K562 (cell line): ENCODE data around the gene CBX2. TPM values are rescaled to one million over a fixed set of nuclear protein-coding genes. Genes with fewer than 3 reads are reported as not detected.

Source experiments
- COPS2 ChIP-seq: fragments of 450-650 bp; conservative IDR thresholded peaks from 2 replicates; pipeline ENCODE4 v1.6.1; 2016; ENCODE audit warnings: mild to moderate bottlenecking, moderate library complexity
- MCM5 ChIP-seq: fragments of 450-650 bp; IDR thresholded peaks from 2 replicates; pipeline ENCODE4 v1.6.1; 2016; ENCODE audit warnings: low read depth
- polyA plus RNA-seq, 8 experiments: library from polyadenylated mRNA; depleted of rRNA in 4 of 8; stranded (reverse) in 5 of 8; unstranded in 3 of 8; fragments of >200 nt; fragmentation: Nextera tagmentation in 2 of 8; fragmentation: Illumina TruSeq in 1 of 8; extraction: Ambion mirVana in 2 of 8; extraction: Trizol in 1 of 8; gene quantifications; 2 replicates each; pipeline versions ENCODE4 v1.2.1 to v1.2.3, GENCODE V29; 2011 to 2014; ENCODE audit warnings: inconsistent platforms in 1 of 8, missing spikeins in 1 of 8
- total RNA-seq, 7 experiments: library from RNA; depleted of rRNA in 6 of 7; stranded (reverse); fragments of >200 nt in 6 of 7; fragmentation: Illumina TruSeq in 2 of 7; extraction: Trizol in 2 of 7; gene quantifications; 2 replicates each; pipeline versions ENCODE4 v1.2.1 to v1.2.3, GENCODE V29; 2011 to 2021; ENCODE audit warnings: low replicate concordance in 1 of 7
- TF ChIP-seq, protein P1 (sequence below): fragments of 450-650 bp; IDR thresholded peaks from 2 replicates; pipeline ENCODE4 v1.6.1; 2016; ENCODE audit warnings: mild to moderate bottlenecking, moderate library complexity
- TF ChIP-seq, protein P2 (sequence below): fragments of 250-450 bp; sonication (Bioruptor Pico); IDR thresholded peaks from 2 replicates; pipeline ENCODE4 v1.5.0; 2021
- TF ChIP-seq, protein P3 (sequence below), 2 experiments: fragments of 450-650 bp; IDR thresholded peaks; 2 replicates each; pipeline ENCODE4 v1.6.1; 2016; ENCODE audit warnings: mild to moderate bottlenecking in 2 of 2, borderline replicate concordance in 1 of 2, low read depth in 1 of 2, moderate library complexity in 1 of 2

The CBX2 gene
- total and polyA plus RNA-seq, 9 of the 15 experiments (the other 6 are each of a cell fraction or from before 2014, with no cell fraction given) = 0.66 to 26.9 (median 13.9) TPM

DNA sequence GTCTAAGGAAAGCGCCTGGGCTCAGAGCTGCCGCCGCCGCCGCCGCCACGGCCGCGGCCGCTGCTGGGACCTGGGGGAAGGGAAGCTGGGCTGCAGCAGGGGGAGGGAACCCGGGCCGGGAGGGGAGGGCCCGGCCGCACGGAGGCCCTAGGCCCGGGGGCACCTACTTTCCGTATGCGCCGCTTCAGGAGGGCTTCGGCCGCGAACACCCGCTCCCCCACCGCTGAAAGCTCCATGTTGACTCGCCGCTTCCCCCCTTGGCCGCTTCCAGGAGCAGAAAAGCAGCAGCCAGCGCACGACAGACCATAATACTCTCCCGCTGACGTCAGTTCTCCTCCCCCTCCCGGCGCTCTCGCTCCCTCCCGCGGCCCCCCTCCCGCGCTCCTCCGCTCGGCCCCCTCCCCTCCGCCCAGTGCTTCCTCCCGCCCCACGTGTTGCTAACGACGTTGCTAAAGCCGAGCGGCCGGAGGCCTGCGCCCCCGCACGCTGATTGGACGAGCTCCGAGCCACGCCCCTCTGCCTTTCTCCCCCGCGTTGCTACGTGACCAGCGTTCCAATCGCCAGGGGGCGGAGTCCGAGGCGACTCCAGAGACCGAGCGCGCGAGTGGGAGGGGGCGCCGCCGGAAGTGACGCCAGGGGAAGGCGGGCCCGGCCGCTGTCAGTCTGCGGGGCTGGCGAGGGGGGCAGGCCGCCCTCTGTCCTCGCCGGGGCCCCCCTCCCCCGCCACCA is 19.0 kb downstream of the CBX2 start, which contains the start of gene CBX8 (continued):
- TF ChIP-seq, protein P1, sequence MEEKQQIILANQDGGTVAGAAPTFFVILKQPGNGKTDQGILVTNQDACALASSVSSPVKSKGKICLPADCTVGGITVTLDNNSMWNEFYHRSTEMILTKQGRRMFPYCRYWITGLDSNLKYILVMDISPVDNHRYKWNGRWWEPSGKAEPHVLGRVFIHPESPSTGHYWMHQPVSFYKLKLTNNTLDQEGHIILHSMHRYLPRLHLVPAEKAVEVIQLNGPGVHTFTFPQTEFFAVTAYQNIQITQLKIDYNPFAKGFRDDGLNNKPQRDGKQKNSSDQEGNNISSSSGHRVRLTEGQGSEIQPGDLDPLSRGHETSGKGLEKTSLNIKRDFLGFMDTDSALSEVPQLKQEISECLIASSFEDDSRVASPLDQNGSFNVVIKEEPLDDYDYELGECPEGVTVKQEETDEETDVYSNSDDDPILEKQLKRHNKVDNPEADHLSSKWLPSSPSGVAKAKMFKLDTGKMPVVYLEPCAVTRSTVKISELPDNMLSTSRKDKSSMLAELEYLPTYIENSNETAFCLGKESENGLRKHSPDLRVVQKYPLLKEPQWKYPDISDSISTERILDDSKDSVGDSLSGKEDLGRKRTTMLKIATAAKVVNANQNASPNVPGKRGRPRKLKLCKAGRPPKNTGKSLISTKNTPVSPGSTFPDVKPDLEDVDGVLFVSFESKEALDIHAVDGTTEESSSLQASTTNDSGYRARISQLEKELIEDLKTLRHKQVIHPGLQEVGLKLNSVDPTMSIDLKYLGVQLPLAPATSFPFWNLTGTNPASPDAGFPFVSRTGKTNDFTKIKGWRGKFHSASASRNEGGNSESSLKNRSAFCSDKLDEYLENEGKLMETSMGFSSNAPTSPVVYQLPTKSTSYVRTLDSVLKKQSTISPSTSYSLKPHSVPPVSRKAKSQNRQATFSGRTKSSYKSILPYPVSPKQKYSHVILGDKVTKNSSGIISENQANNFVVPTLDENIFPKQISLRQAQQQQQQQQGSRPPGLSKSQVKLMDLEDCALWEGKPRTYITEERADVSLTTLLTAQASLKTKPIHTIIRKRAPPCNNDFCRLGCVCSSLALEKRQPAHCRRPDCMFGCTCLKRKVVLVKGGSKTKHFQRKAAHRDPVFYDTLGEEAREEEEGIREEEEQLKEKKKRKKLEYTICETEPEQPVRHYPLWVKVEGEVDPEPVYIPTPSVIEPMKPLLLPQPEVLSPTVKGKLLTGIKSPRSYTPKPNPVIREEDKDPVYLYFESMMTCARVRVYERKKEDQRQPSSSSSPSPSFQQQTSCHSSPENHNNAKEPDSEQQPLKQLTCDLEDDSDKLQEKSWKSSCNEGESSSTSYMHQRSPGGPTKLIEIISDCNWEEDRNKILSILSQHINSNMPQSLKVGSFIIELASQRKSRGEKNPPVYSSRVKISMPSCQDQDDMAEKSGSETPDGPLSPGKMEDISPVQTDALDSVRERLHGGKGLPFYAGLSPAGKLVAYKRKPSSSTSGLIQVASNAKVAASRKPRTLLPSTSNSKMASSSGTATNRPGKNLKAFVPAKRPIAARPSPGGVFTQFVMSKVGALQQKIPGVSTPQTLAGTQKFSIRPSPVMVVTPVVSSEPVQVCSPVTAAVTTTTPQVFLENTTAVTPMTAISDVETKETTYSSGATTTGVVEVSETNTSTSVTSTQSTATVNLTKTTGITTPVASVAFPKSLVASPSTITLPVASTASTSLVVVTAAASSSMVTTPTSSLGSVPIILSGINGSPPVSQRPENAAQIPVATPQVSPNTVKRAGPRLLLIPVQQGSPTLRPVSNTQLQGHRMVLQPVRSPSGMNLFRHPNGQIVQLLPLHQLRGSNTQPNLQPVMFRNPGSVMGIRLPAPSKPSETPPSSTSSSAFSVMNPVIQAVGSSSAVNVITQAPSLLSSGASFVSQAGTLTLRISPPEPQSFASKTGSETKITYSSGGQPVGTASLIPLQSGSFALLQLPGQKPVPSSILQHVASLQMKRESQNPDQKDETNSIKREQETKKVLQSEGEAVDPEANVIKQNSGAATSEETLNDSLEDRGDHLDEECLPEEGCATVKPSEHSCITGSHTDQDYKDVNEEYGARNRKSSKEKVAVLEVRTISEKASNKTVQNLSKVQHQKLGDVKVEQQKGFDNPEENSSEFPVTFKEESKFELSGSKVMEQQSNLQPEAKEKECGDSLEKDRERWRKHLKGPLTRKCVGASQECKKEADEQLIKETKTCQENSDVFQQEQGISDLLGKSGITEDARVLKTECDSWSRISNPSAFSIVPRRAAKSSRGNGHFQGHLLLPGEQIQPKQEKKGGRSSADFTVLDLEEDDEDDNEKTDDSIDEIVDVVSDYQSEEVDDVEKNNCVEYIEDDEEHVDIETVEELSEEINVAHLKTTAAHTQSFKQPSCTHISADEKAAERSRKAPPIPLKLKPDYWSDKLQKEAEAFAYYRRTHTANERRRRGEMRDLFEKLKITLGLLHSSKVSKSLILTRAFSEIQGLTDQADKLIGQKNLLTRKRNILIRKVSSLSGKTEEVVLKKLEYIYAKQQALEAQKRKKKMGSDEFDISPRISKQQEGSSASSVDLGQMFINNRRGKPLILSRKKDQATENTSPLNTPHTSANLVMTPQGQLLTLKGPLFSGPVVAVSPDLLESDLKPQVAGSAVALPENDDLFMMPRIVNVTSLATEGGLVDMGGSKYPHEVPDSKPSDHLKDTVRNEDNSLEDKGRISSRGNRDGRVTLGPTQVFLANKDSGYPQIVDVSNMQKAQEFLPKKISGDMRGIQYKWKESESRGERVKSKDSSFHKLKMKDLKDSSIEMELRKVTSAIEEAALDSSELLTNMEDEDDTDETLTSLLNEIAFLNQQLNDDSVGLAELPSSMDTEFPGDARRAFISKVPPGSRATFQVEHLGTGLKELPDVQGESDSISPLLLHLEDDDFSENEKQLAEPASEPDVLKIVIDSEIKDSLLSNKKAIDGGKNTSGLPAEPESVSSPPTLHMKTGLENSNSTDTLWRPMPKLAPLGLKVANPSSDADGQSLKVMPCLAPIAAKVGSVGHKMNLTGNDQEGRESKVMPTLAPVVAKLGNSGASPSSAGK = no peak
- TF ChIP-seq MCM5 (no peak), COPS2 (no peak)
- TF ChIP-seq, protein P2, sequence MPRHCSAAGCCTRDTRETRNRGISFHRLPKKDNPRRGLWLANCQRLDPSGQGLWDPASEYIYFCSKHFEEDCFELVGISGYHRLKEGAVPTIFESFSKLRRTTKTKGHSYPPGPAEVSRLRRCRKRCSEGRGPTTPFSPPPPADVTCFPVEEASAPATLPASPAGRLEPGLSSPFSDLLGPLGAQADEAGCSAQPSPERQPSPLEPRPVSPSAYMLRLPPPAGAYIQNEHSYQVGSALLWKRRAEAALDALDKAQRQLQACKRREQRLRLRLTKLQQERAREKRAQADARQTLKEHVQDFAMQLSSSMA (CRISPR knock-in tag) = no peak
- TF ChIP-seq, protein P3, sequence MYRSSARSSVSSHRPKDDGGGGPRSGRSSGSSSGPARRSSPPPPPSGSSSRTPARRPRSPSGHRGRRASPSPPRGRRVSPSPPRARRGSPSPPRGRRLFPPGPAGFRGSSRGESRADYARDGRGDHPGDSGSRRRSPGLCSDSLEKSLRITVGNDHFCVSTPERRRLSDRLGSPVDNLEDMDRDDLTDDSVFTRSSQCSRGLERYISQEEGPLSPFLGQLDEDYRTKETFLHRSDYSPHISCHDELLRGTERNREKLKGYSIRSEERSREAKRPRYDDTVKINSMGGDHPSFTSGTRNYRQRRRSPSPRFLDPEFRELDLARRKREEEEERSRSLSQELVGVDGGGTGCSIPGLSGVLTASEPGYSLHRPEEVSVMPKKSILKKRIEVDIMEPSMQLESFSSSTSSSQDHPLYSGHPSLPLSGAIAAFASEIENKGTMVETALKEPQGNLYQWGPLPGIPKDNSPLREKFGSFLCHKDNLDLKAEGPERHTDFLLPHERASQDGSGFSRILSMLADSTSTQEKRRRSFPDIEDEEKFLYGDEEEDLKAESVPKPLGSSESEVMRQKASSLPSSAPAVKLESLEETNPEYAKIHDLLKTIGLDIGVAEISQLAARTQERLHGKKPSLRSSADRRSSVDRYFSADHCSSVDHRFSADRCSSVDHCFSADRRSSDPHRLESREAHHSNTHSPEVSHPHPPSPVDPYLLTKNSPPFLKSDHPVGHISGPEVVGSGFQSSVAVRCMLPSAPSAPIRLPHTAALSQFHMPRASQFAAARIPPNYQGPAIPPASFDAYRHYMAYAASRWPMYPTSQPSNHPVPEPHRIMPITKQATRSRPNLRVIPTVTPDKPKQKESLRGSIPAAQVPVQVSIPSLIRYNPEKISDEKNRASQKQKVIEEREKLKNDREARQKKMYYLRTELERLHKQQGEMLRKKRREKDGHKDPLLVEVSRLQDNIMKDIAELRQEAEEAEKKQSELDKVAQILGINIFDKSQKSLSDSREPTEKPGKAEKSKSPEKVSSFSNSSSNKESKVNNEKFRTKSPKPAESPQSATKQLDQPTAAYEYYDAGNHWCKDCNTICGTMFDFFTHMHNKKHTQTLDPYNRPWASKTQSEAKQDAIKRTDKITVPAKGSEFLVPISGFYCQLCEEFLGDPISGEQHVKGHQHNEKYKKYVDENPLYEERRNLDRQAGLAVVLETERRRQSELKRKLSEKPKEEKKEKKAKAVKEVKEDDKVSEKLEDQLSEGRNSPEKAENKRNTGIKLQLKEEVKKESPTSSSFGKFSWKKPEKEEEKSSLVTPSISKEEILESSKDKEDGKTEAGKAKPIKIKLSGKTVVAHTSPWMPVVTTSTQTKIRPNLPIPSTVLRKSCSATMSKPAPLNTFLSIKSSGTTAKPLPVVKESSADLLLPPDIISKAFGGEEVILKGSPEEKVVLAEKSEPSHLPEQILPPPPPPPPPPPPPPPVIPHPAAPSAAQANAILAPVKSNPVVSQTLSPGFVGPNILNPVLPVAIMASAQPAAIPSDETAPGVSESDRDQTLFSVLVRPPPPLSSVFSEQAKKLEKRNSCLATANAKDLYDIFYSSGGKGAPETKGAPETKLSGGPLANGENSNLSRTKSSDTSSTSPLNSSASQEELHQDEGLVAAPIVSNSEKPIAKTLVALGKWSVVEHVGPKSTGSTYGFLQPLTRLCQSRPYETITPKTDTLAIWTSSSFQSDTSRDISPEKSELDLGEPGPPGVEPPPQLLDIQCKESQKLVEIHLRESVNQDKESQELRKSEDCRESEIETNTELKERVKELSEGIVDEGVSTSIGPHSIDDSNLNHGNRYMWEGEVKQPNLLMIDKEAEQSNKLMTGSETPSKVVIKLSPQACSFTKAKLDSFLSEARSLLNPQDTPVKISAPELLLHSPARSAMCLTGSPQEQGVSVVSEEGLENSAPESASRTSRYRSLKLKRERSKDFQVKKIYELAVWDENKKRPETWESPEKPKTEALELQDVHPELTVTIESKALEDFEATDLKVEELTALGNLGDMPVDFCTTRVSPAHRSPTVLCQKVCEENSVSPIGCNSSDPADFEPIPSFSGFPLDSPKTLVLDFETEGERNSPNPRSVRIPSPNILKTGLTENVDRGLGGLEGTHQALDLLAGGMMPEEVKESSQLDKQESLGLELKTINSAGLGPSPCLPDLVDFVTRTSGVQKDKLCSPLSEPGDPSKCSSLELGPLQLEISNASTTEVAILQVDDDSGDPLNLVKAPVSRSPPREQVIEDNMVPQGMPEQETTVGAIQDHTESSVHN (IDR thresholded peaks at IDR 0.05; ENCODE audit: borderline replicate concordance in 1 of 2, low read depth in 1 of 2) = no peak
